ENCODE measurements around the gene TOP1.

The TOP1 gene

DNA sequence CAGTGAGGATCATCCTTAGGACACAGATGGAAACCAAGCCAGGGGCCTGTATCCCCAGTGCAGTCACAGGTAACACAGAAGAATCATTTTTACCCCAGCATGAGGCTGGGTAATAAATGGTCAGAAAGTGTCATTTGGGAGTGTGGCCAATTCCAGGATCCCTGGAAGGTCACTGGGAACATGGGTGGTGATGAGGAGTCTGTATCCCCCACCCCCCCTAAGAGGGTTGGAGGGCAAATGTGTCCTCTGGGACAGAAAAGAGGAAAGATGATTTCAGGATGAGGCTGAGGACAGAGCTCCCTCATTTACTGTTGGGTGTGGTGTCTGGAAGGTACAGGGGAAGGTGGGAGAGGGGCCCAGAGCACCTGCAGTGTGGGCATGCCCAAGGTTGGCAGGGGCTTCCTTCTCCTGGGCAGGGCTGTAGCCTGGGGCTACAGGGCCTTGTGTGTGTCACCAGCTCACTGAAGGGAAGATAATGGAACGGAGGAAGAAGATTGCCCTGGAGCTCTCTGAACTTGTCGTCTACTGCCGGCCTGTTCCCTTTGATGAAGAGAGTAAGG is 143.2 kb downstream of the TOP1 start:
- Histone ChIP-seq H3K27me3 (ENCODE audit: control insufficient read depth in 1 of 2, insufficient read depth in 2 of 2, low read length in 2 of 2) (no peaks in the 10 kb centered on the region), H3K9me3 (ENCODE audit: control insufficient read depth in 1 of 2, low read length in 2 of 2) (no peaks in the 10 kb centered on the region), H3K4me3 (ENCODE audit: low read depth in 1 of 2, low read length in 2 of 2) (no peak overlapping the region), H3K27ac (ENCODE audit: low read depth, low read length) (no peak overlapping the region), H3K36me3 (ENCODE audit: control insufficient read depth in 1 of 2, insufficient read depth in 2 of 2, low read length in 2 of 2) (peaks cover 66 to 92% of the 10 kb centered on the region in 2 donors), H3K9ac (ENCODE audit: low read depth in 1 of 2, low read length in 2 of 2) (no peak overlapping the region), H3K4me1 (ENCODE audit: control insufficient read depth in 1 of 2, insufficient read depth in 2 of 2, low read length in 2 of 2) (peaks cover 0 to 4% of the 10 kb centered on the region in 2 donors)

DNA sequence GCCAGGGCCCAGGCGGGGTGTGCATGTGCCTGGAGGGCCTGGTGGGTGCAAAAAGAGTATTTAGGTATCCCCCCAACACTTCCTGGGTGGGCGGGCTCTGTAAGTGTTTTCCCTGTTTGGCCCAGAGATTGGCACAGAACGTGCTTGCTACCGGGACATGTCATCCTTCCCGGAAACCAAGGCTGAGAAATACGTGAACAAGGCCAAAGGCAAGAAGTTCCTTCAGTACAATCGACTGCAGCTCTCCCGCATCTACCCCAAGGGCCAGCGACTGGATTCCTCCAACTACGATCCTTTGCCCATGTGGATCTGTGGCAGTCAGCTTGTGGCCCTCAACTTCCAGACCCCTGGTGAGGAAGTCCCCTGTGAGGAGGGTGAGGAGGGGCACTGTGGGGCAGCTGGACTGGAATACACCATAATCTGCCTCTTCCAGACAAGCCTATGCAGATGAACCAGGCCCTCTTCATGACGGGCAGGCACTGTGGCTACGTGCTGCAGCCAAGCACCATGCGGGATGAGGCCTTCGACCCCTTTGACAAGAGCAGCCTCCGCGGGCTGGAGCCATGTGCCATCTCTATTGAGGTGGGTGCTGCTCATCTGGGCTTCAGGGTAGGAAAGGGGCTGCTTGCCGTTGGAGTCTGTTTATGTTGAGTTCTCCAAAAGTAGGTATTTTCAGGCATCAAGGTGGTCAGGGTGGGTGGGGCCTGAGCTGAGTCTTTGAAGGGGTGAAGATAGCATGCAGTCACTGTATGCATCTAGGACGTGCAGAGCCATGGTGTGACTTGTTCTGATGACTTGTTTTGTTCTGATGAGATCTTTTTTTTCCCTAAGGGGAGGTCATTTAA is 143.9 kb downstream of the TOP1 start:
- H3K4me1 ChIP-seq (ENCODE audit: control insufficient read depth in 1 of 2, insufficient read depth in 2 of 2, low read length in 2 of 2), result peaks cover 0 to 4% of the 10 kb centered on the region in 2 donors

DNA sequence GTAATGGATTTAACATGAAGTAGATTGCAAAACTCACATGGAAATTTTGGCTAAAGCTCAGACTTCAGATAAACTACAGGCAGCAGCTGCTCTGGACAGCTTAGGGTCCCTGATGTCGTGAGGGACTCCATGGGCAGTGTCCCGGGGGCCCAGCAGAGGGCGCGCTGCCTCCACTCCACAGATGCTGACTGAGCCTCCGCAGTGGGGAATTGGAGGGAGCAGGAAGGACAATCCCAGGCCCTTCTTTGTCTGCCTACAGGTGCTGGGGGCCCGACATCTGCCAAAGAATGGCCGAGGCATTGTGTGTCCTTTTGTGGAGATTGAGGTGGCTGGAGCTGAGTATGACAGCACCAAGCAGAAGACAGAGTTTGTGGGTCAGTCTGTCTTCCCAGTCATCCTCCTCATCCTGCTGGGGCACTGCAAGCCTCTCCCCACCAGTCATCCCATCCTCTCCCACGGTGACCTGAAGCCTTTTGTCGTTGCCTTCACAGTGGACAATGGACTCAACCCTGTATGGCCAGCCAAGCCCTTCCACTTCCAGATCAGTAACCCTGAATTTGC is 144.6 kb downstream of the TOP1 start:
- no peak overlapping the region for H3K9ac ChIP-seq (ENCODE audit: low read depth in 1 of 2, low read length in 2 of 2)
- H3K4me3 ChIP-seq (ENCODE audit: low read depth in 1 of 2, low read length in 2 of 2), result no peak overlapping the region
- peaks cover 0 to 4% of the 10 kb centered on the region in 2 donors for H3K4me1 ChIP-seq (ENCODE audit: control insufficient read depth in 1 of 2, insufficient read depth in 2 of 2, low read length in 2 of 2)
- H3K27me3 ChIP-seq (ENCODE audit: control insufficient read depth in 1 of 2, insufficient read depth in 2 of 2, low read length in 2 of 2), result no peaks in the 10 kb centered on the region
- no peaks in the 10 kb centered on the region for H3K9me3 ChIP-seq (ENCODE audit: control insufficient read depth in 1 of 2, low read length in 2 of 2)
- peaks cover 63 to 86% of the 10 kb centered on the region in 2 donors for H3K36me3 ChIP-seq (ENCODE audit: control insufficient read depth in 1 of 2, insufficient read depth in 2 of 2, low read length in 2 of 2)
- no peak overlapping the region for H3K27ac ChIP-seq (ENCODE audit: low read depth, low read length)

More for the DNA sequence above, 143.9 kb downstream of the TOP1 start:
- H3K27ac ChIP-seq (ENCODE audit: low read depth, low read length), result no peak overlapping the region
- no peak overlapping the region for H3K9ac ChIP-seq (ENCODE audit: low read depth in 1 of 2, low read length in 2 of 2)
- H3K4me3 ChIP-seq (ENCODE audit: low read depth in 1 of 2, low read length in 2 of 2), result no peak overlapping the region
- no peaks in the 10 kb centered on the region for H3K27me3 ChIP-seq (ENCODE audit: control insufficient read depth in 1 of 2, insufficient read depth in 2 of 2, low read length in 2 of 2)
- H3K36me3 ChIP-seq (ENCODE audit: control insufficient read depth in 1 of 2, insufficient read depth in 2 of 2, low read length in 2 of 2), result peaks cover 63 to 91% of the 10 kb centered on the region in 2 donors
- no peaks in the 10 kb centered on the region for H3K9me3 ChIP-seq (ENCODE audit: control insufficient read depth in 1 of 2, low read length in 2 of 2)

DNA sequence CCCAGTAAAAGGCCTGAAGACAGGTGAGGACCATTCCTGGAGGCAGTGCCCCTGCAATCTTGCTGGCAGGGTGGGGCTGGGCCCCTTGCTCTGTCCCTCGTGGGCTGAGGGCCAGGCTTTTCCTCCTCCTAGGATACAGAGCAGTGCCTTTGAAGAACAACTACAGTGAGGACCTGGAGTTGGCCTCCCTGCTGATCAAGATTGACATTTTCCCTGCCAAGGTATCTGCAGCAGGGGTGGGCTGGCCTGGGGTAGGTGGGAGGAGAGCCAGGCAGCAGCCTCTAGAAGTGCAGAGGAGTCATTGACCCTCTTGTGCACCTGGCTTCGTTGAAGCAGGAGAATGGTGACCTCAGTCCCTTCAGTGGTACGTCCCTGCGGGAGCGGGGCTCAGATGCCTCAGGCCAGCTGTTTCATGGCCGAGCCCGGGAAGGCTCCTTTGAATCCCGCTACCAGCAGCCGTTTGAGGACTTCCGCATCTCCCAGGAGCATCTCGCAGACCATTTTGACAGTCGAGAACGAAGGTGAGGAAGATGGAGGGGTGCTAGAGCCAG is 145.2 kb downstream of the TOP1 start:
- H3K9me3 ChIP-seq (ENCODE audit: control insufficient read depth in 1 of 2, low read length in 2 of 2), result no peaks in the 10 kb centered on the region
- no peaks in the 10 kb centered on the region for H3K27me3 ChIP-seq (ENCODE audit: control insufficient read depth in 1 of 2, insufficient read depth in 2 of 2, low read length in 2 of 2)
- H3K4me3 ChIP-seq (ENCODE audit: low read depth in 1 of 2, low read length in 2 of 2), result no peak overlapping the region
- peaks cover 0 to 4% of the 10 kb centered on the region in 2 donors for H3K4me1 ChIP-seq (ENCODE audit: control insufficient read depth in 1 of 2, insufficient read depth in 2 of 2, low read length in 2 of 2)
- no peak overlapping the region for H3K9ac ChIP-seq (ENCODE audit: low read depth in 1 of 2, low read length in 2 of 2)
- no peak overlapping the region for H3K27ac ChIP-seq (ENCODE audit: low read depth, low read length)
- peaks cover 56 to 79% of the 10 kb centered on the region in 2 donors for H3K36me3 ChIP-seq (ENCODE audit: control insufficient read depth in 1 of 2, insufficient read depth in 2 of 2, low read length in 2 of 2)

All from duodenal mucosa (tissue), 2 donors.